CD4-positive, alpha-beta T cell treated with Interleukin-15 for 1 hour (primary cell): ENCODE measurements around the gene SLC24A4.
"Not testable (repeated sequence)": the region's sequence is repeated elsewhere in the genome, so short reads cannot be mapped to it uniquely, and the experiment has no call there.

Experiments used
- DNase-seq: peaks from one replicate; pipeline ENCODE4 v3.0.0-alpha.2; 2020

SLC24A4 gene

DNA sequence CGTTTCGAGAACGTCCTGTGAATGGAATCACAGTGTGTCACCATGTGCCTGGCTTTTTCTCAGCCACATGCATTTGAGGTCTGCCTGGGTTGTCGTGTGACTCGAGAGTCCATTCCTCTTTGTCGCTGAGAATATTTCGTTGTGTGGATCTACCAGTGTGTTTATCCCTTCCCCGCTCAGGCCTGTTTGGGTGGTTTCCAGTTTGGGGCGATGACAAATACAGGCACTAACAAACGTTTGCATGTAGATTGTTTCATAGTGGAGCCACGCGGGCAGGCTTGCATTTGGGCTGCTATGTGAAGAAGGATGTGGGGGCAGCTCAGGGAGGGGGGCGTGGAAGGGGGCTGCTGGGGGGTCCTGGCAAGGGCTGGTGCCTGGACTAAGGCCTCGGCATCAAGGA lies 204.8 kb downstream of the SLC24A4 start:
- DNase-seq = no peak

DNA sequence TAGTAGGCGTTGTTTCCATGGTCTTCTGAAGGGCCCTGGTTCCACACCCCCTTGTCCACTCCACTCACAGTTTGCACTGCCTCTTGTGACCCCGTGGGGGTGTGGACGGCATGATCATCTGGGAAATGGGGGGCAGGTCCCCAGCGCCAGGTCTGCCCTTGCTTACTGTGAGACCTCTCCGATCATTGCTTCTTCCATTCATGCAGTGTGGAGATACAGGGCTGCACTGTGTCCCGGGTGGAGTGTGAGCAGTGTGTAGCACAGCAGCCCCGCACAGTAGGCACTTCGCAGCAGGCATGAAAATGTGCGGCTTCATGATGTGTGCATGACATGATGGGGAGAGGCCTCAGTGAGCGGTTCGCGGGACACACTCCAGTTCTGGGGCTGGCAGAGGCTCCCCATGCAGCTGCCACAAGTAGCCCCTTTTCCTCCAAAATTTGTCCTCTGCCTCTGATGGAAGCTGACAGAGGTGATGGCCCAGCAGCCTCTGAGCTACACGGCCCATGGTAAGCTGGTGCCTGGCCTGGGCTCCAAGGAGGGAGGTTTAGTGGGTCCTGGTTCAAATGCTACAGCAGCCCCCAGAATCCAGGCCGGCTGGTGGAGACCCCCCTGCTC lies 205.6 kb downstream of the SLC24A4 start:
- no peak for DNase-seq

DNA sequence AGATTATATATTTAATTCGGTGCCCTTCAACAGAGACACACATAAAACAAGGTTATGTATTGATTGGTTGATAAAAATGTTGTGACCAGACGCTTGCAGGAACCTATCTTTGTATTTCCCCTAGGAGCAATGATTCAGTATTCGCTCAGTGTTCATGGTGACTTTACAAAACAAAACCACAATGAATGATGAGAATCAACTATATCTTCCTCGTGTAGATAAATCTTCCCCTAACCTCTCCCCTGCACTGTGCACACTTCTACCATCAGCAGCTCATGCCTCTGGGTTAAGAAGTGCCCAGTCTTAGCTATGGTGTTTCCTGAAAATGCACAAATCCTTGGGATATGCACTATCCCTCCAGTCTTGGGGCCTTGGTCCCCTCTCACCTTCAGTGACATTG lies 206.9 kb downstream of the SLC24A4 start:
- DNase-seq = no peak

DNA sequence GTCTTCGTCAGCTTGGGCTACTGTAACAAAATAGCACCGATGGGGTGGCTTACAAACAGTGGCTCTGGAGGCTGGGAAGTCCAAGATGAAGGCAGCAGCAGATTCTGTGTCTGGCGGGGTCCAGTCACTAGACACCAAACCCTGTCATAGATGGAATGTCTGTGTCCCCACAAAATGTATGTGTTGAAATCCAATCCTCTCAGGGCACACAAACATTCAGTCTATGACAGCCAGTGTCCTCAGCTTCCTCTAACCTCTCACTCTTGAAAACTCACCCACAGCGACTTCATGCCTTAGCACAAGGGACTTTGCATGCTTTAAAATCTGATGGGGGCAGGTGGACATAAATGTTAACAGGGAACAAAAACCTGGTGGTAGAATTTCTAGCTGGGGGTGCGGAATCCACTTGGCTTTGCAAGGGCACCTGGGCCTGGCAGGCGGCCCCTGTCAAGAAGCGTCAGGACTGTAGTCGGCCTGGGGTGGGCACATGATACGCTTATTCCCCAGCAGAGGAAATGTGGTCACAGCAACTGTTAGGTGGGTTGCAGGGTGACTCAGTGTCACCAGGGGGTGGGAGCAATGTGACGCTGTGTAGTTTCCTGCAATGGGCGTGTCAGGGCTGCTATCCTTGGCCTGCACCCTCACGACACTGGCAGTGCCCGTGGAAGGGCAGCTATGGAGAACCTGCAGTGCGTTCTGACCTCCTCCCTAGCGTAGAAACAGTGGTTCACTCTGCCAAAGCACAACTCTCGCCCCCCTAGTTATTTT lies 208.3 kb downstream of the SLC24A4 start:
- DNase-seq = peak; percentile 87

DNA sequence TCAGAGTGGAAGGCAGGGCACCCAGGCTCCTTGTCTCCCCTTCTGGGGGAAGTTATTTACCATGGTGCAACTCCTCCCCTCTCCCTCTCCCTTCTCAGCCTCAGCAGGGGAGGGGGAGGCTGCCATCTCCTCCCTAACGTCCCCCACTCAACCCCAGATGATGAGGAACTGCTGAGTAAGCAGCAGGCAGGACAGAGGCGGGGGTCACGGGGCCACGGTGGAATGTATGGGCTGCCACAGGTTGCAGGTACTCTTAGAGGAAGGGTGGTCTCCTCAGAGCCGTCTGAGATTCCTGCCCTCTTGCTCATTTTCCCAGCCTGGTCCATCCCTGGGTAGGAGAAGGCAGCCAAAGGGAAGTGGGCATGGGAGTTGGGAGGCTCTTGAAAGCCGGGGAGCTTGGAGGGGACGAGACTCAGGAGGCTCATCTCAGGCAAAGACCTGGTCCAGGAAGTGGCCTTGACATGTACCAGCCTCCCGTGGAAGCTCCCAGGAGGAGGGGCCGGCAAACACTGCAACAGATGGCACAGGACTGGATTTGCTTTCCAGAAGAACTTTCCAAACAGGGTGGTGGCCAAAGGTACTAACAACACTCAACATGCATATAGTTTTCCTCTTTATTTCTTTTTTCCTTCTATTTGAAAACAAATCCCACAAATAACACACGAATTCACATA lies 209.7 kb downstream of the SLC24A4 start:
- DNase-seq = no peak

DNA sequence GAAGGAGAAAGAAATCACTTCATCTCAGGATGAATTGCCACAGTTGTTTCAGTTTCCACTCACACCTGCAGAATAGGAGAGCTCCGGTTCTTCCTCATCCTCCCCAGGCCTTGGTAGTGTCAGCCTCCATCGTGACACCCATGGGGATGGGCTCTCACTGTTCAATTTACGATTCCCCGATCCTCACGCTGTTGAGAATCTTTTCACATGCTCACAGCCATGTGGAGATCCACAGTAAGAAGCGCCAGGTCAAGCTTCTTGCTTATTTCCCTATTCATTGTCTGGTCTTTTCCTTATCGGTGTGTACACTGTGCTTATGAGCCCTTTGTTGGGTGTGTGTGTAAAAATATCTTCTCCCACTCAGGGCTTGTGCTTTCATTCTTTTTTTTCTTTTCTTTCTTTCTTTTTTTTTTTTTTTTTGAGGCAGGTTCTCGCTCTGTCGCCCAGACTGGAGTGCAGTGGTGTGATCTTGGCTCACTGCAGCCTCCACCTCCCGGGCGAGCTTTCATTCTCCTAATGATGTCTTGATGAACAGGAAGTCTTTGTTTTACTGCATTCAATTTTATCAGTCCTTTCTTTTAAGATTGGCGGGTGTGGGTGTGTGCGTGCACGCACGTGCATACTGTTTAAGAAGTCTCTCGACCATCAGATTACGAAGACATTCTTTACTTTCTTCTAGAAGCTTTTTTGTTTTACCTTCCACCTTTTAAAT lies 212.1 kb downstream of the SLC24A4 start:
- peak; percentile 40 for DNase-seq

DNA sequence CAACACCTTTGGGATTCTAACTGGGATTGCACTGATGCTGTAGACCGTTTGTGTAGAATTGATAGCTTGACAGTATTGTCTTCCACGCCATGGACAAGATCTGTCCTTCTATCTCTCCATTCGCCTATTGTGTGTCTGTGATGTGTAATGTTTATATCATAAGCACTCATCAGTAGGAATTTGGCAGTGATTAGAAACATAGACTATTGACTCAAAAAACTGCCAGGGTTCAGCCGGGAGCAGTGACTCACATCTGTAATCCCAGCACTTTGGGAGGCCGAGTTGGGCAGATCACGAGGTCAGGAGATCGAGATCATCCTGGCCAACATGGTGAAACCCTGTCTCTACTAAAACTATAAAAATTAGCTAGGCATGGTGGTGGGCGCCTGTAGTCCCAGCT lies 213.3 kb downstream of the SLC24A4 start:
- DNase-seq = not testable (repeated sequence)

DNA sequence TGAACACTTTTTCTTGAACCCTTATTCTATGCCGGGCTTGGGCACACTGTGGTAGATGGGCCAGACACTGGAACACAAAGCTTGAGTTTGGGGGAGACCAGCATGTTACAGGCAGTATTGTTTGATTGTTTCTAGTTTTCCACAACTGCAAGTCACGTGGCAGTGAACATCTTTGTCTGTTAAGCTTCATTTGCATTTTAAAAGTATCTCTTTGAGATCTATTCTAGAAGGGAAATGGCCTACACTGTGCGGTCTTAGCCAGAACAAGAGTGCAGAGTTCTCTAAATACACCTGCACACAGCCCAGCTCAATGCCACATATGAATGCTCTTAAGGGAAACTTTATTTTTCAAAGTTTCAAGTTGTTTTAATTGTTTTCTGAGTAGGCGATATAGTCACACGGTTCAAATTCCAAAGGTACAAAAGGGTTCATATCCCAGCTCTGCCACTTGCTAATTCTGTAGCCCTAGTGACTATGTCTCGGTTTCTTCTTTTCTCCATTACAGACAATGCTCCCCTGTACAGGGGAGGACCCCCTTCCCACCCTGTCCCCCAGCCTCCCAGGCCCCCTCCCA lies 215.5 kb downstream of the SLC24A4 start:
- no peak for DNase-seq

DNA sequence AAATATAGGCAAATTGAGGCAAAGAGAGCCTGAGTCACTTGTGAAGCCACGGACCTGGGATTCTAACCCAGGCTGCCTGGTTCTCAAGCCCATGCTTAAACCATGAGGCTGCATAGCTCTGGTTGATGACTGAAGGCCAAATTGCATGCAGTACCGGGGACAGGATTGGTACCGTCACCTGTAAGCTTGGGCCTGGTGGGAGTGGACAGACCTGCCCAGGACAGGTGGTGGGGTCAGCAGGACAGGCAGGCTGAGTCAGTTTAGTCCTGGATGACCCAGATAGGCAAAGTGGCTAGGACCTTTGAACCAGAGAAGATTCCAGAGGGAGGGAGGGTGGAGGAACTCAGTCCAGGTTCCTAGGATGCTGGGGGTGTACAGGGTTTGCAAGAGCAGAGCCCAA lies 216.5 kb downstream of the SLC24A4 start:
- DNase-seq = no peak

DNA sequence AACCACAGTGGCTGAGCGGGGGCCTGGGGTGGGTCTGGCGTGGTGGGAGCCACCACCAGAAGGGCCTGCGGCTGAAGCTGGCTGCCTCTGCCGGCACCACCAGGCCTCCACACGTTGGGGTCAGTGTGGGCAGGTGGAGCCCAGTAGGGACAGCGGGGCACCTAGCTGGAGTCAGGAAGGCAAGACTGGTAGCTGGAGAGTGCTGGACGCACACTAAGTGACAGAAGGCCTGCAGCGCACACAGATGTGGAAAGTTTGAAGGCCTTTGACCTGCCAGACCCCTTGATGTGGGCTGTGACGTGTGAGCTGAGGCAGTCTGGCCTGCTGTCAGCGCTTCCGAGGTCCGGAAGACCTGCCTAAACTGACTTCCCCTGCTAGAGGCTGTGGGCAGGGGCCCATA lies 216.9 kb downstream of the SLC24A4 start:
- DNase-seq = peak; percentile 44

DNA sequence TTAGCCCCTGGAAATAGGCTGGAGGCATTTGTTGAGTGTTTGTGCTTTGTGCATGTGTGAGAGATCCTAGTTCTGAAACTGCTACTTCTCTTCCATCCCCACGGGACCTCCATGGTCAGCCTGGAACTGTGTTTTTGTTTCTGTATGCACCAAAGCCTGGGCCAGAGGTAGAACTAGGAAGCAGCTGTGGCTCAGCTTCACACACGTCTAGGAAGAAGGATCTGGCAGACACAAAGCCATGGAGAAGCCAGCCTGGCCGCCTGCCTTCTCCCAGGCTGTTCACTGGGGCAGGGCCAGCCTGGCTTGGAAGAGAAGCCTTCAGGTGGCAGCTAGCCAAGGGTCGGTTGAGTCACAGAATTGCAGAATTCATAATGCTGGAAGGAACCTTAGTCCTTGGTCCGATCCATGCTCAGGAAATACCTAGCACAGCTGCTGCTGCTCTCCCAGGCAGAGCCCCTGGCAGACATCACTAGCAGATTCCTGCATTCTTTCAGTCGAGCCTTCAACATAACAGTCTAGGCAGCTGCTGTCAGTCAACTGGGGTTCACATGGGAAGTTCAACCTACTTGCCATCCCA lies 217.6 kb downstream of the SLC24A4 start:
- no peak for DNase-seq

DNA sequence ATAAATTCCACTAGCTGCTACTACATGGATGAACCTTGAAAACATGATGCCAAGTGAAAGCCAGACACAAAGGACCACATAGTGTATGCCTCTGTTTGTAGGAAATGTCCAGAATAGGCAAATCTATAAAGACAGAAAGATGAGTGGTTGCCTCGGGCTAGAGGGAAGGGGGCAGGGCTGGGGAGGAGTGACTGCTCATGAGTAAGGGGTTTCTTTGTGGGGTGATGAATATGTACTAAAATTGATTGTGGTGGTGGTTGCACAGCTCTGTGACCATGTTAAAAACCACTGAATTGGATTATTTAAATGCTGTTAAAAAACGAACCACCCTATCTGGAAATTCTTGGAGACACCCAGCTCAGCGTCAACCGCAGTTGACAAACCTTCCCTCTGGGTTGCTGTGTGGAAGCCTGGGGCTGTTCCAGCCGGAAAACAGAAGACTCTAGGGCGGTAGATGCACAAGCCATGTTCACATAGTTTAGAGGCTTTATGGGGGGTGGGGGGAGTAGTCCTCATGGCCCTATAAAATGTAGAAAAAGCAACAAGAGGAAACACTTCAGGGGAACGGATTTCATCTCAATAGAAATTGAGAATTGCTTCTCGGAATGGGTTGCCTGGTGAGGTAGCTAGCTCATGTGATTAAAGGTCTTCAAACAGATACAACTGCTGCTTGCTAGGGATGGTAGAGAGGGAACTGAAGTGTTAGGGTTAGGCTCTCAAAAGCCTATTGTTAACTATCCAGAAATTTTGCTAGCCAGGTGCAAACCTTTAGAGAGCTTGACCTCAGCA lies 220.0 kb downstream of the SLC24A4 start:
- no peak for DNase-seq

DNA sequence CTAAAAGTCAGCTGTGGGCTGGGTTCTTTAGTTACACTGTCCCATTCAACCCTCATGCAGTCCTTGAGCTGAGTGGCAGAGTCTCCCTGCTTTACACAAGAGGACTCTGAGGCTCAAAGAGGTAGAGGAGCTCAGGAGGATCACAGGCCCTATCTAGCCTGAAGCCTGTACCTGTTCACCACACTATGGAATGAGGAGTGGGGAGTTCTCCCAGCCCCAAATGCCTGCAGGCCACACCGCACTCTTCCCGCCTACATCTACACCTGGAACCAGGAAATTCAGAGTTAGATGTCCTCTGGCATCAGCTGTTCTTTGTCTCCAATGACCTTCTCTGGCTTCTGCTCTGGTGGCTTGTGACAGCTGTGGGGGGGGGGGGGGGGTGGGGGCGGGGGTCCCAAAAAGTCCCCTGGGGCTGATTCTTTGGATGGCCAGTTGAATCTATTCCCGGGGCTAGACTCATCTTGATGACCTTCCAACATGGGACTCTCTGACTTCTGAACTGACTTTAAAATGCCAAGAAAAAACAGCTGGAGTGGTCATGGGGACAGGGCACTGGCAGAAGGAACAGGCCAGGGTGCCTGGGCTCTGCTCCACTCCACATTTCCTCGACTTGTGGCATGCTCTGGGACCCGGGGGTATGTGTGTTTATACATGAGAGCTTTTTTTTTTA lies 221.2 kb downstream of the SLC24A4 start:
- no peak for DNase-seq

DNA sequence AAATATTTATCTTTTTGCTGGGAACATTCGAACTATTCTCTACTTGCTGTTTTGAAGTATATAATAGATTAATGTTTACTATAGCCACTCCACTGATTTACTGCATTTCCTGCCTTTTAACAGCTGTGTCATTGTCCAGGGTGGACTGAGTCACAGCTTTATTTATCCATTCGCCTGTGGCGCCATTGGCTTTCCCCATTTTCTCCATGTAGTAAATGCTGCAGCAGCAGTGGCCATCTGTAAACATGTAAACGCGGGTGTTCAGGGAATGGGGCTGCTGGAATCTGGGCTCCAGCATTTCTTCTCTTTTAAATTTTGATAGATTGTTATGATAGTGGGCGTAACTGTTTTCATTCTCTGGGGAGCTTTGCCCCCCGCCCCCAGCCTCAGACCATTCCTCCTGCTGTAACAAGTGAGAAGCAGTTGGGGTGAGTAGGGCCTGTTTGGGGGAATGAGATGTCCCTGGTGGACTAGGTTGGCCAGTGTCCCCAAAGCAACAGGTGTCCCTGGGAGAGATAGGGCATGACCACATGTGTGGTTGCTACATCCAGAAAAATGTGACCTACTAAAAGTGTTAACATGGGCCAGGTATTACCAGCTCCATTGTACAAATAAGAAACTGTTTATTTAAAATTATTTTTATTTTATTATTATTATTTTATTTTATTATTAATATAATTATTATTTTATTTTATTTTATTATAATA lies 223.5 kb downstream of the SLC24A4 start:
- DNase-seq = no peak

DNA sequence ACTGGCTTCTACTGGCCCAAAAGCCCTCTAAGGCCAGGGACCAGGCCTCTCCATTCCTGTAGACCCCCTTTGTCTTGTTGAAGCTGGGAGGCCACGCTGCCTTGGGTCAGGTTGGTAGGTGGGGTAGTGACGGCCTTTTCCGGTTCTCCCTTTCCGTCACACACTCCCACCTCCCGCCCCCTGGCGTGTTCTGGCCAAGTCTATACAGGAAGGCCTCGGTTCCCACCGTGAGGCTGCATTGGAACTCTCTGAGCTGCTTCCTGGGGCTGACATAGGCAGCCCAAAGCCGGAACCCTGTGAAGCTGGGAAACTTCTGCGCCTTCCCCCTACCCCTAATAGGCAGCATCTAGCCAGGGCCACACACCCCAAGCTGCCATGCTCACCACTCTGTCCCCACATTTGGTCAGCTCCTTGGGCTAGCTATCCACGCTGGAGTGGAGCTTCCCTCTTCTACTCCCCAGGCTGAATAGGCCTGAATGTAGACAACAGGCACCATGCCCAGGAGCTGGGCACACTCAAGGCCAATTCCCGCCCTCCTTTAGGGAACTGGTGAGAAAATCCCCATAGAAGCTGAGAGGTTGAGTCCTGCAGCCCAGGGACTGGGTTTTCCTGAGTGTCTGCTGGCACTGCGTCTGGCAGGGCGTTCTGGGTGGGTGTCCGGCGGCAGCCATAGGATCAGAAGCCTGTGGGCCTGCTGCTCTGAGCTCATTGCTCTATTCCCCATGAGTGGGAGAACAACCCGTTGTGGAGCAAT lies 226.3 kb downstream of the SLC24A4 start:
- DNase-seq = no peak

DNA sequence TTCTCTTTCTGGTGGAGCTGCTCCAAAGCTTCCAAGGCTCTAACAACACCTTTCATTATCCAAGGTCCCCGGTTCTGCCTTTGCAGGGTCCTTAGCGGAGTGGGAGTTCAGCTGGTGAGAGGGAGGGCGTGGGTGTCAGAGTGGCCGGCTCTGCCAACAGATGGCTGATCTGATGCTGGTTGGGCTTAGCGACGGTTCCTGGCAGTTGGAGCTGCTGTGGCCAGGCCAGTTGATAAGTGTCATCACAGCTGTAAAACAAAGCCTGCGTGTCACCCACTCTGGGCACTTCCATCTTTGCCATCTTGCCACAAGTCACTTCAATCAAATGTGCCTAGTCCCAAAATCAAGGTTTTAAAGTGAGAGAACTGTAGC lies 226.9 kb downstream of the SLC24A4 start:
- DNase-seq = no peak
